AG04450 (cell line): ENCODE measurements around the gene SH3BP5. TPM values are rescaled to one million over a fixed set of nuclear protein-coding genes. Genes with fewer than 3 reads are reported as not detected.

Source experiments
- CTCF ChIA-PET: fragments of 300-600, 350-600 bp; formaldehyde crosslinking; extraction: SDS; loops from one replicate; lab custom pipeline; 2022; ENCODE audit warnings: antibody characterized with exemption, inconsistent platforms; lab: Charles Lee
- POLR2A ChIA-PET: fragments of 350-600 bp; formaldehyde crosslinking; extraction: SDS; loops from one replicate; lab custom pipeline; 2021; ENCODE audit warnings: antibody characterized with exemption, inconsistent platforms; lab: Yijun Ruan, JAX
- DNase-seq: peaks from one replicate; pipeline ENCODE4 v3.0.0-alpha.2; 2011; ENCODE audit warnings: low read depth, low spot score
- H3K27ac ChIP-seq: one replicate; pipeline ENCODE4 v1.5.1; 2012; ENCODE audit warnings: low read depth, low read length, control low read depth
- H3K27me3 ChIP-seq: one replicate; pipeline ENCODE4 v1.6.0; 2012; ENCODE audit warnings: low read length; ENCODE audit not compliant: control insufficient read depth, insufficient read depth
- H3K4me3 ChIP-seq: 2 replicates; pipeline ENCODE4 v1.5.1; 2011; ENCODE audit warnings: mild to moderate bottlenecking, low read depth, low read length, control low read depth
- H3K9me3 ChIP-seq: 2 replicates; pipeline ENCODE4 v1.5.1; 2012; ENCODE audit warnings: low read length; ENCODE audit not compliant: control insufficient read depth, insufficient read depth
- polyA plus RNA-seq: library from polyadenylated mRNA; depleted of rRNA; stranded (reverse); fragments of >200 nt; gene quantifications from 2 replicates; pipeline ENCODE4 v1.2.3, GENCODE V29; 2011
- TF ChIP-seq, protein P1 (sequence below): IDR thresholded peaks from 2 replicates; pipeline ENCODE4 v1.5.1; 2011; ENCODE audit warnings: low read depth, low read length, control low read depth, inconsistent platforms

SH3BP5 gene
- polyA plus RNA-seq, 1 experiment, result 16.6 TPM

DNA sequence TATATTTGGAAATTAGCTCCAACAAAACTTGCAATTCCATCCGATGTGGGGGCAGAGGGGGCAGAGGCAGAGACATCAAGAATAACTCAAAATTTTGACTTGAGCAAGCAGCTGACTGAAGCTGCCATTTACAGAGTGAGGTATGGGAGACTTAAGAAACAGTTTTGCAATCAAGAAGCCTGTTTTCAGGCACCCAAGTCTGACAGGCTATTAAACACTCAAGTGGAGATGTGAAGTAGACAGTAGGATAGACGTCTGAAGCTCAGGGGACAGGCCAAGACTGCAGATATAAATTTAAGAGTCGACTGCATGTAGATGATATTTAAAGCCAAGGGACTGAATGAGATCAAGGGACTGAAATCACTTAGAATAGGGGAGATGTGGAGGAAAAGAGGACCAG is 9.9 kb upstream of the SH3BP5 start:
- Histone ChIP-seq H3K27me3 (peaks cover 25% of the 10 kb centered on the region), H3K27ac (no peak overlapping the region), H3K9me3 (no peaks in the 10 kb centered on the region), H3K4me3 (no peak overlapping the region)
- POLR2A ChIA-PET, result no interaction called here
- no peak for DNase-seq
- CTCF ChIA-PET, result interaction anchor here (3.2 kb wide), 1 partner anchor 9 kb away, joined by 12 read pairs; the partner anchor contains the start of gene SH3BP5
- TF ChIP-seq, protein P1, sequence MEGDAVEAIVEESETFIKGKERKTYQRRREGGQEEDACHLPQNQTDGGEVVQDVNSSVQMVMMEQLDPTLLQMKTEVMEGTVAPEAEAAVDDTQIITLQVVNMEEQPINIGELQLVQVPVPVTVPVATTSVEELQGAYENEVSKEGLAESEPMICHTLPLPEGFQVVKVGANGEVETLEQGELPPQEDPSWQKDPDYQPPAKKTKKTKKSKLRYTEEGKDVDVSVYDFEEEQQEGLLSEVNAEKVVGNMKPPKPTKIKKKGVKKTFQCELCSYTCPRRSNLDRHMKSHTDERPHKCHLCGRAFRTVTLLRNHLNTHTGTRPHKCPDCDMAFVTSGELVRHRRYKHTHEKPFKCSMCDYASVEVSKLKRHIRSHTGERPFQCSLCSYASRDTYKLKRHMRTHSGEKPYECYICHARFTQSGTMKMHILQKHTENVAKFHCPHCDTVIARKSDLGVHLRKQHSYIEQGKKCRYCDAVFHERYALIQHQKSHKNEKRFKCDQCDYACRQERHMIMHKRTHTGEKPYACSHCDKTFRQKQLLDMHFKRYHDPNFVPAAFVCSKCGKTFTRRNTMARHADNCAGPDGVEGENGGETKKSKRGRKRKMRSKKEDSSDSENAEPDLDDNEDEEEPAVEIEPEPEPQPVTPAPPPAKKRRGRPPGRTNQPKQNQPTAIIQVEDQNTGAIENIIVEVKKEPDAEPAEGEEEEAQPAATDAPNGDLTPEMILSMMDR, result no peak

DNA sequence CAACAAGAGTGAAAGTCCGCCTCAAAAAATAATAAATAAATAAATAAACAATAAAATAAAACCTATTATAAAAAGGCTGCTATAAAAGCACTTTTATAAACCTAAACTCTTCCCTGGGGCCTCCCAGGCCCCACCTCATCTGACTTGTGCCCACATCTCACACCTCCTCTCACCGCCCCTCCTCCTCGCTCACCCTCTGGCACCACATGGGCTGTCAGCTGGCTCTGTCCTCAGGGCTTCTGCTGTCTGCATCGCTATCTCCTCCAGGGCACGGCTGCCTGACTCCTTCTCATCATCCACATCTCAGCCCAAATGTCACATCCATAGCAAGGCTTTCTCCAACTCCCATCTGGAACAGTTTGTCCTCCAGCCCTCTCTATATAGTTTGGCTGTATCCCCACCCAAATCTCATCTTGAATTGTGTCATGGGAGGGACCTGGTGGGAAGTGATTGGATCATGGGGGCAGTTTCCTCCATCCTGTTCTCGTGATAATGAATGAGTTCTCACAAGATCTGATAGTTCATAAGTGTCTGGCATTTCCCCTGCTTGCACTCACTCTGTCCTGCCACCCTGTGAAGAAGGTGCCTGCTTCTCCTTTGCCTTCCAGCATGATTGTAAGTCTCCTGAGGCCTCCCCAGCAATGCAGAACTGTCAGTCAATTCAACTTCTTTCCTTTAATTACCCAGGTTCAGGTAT is 8.8 kb upstream of the SH3BP5 start:
- Histone ChIP-seq H3K27me3 (peaks cover 19% of the 10 kb centered on the region), H3K9me3 (no peaks in the 10 kb centered on the region), H3K4me3 (no peak overlapping the region), H3K27ac (no peak overlapping the region)
- DNase-seq, result no peak
- ChIA-PET POLR2A (no interaction called here), CTCF (interaction anchor here (0.6 to 3.2 kb wide), 2 partner anchors 8 to 39 kb away, joined by 3 to 12 read pairs; partner anchors contain the start of gene SH3BP5)
- TF ChIP-seq, protein P1, result no peak

DNA sequence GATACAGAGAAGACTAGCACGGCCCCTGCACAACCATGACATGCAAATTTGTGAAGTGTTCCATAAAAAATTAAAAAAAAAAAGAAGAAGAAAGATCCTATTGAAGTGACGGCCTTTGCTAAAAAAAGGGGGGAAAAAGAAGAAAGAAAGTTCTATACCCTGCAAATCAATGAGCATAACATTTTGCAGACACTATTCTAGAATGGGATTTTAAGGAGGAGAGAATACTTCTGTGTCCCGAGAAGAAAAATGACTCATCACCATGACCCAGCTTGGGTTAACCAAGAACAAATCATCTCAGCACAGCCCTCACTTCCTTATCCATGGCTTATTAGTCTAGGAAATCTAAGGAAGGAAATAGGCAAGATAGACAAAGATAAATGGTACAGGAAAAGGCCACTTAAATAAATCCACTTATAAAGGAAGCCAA is 7.4 kb upstream of the SH3BP5 start:
- Histone ChIP-seq H3K27me3 (peaks cover 14% of the 10 kb centered on the region), H3K9me3 (no peaks in the 10 kb centered on the region), H3K27ac (no peak overlapping the region), H3K4me3 (no peak overlapping the region)
- POLR2A ChIA-PET, result no interaction called here
- CTCF ChIA-PET, result interaction anchor here (3.2 kb wide), 1 partner anchor 7 kb away, joined by 12 read pairs; the partner anchor contains the start of gene SH3BP5
- DNase-seq, result no peak
- TF ChIP-seq, protein P1, result no peak

DNA sequence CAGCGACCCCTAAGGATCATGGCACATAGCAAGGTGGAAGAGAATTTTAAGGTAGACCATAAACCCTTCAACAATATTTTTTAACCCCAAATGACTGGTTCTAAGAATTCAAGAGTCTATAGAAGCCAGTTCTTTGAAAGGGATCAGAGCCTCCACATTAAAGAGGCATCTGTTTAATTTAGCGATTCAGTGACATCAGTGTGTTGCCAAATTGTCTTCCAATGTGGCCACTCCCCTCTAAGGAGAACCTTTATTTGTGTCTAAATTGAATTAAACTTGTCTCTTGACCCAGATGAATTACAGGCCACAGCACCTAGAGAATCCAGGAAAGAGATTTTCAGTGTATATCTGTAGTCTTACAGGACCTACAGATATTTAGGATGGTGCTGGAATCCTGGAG is 6.6 kb upstream of the SH3BP5 start:
- Histone ChIP-seq H3K27me3 (peaks cover 13% of the 10 kb centered on the region), H3K4me3 (no peak overlapping the region), H3K9me3 (no peaks in the 10 kb centered on the region), H3K27ac (no peak overlapping the region)
- POLR2A ChIA-PET, result no interaction called here
- CTCF ChIA-PET, result no interaction called here
- TF ChIP-seq, protein P1, result no peak
- no peak for DNase-seq

DNA sequence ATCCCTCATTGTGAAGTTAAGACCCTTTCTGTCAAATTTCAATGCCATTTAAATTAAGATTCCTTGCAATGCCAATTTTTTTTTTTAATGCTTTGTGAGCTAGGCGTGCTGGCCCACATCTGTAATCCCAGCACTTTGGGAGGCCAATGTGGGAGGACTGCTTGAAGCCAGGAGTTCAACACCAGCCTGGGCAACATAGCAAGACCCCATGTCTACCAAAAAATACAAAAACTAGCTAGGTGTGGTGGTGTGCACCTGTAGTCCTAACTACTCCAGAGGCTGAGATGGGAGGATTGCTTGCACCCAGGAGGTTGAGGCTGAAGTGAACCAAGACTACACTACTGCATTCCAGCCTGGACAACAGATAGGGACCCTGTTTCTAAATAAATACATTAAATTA is 5.6 kb upstream of the SH3BP5 start:
- CTCF ChIA-PET, result no interaction called here
- POLR2A ChIA-PET, result no interaction called here
- no peak overlapping the region for H3K4me3 ChIP-seq
- H3K27ac ChIP-seq, result no peak overlapping the region
- H3K9me3 ChIP-seq, result no peaks in the 10 kb centered on the region
- H3K27me3 ChIP-seq, result peaks cover 6% of the 10 kb centered on the region
- no peak for DNase-seq
- TF ChIP-seq, protein P1, result no peak
